Measurements from ENCODE around the gene NAALADL2.
"Not testable (repeated sequence)": the region's sequence is repeated elsewhere in the genome, so short reads cannot be mapped to it uniquely, and the experiment has no call there.

NAALADL2 gene

DNA sequence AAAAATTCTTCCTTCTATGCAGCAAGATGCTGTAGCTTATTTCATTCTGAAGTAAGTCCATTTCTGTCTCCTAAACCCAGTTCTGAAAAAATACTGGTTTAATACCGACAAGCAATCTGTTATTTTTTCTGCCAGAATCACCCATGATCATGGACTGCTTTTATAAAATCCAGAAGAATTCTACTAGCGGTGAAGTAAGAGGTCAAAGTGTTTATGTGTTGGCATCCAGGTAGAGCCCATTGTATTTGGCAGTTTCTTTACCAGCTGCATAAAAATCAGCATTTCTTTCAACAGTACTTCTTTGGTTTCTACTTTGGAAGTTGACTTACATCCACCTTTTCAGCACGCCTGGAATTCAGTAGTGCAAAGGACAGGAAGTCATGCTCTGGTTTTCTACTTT, 484.8 kb downstream of the NAALADL2 start:
- TF ChIP-seq, protein P1, sequence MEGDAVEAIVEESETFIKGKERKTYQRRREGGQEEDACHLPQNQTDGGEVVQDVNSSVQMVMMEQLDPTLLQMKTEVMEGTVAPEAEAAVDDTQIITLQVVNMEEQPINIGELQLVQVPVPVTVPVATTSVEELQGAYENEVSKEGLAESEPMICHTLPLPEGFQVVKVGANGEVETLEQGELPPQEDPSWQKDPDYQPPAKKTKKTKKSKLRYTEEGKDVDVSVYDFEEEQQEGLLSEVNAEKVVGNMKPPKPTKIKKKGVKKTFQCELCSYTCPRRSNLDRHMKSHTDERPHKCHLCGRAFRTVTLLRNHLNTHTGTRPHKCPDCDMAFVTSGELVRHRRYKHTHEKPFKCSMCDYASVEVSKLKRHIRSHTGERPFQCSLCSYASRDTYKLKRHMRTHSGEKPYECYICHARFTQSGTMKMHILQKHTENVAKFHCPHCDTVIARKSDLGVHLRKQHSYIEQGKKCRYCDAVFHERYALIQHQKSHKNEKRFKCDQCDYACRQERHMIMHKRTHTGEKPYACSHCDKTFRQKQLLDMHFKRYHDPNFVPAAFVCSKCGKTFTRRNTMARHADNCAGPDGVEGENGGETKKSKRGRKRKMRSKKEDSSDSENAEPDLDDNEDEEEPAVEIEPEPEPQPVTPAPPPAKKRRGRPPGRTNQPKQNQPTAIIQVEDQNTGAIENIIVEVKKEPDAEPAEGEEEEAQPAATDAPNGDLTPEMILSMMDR (conservative IDR thresholded peaks at IDR 0.05; ENCODE audit: low read depth, low read length), result no peak

DNA sequence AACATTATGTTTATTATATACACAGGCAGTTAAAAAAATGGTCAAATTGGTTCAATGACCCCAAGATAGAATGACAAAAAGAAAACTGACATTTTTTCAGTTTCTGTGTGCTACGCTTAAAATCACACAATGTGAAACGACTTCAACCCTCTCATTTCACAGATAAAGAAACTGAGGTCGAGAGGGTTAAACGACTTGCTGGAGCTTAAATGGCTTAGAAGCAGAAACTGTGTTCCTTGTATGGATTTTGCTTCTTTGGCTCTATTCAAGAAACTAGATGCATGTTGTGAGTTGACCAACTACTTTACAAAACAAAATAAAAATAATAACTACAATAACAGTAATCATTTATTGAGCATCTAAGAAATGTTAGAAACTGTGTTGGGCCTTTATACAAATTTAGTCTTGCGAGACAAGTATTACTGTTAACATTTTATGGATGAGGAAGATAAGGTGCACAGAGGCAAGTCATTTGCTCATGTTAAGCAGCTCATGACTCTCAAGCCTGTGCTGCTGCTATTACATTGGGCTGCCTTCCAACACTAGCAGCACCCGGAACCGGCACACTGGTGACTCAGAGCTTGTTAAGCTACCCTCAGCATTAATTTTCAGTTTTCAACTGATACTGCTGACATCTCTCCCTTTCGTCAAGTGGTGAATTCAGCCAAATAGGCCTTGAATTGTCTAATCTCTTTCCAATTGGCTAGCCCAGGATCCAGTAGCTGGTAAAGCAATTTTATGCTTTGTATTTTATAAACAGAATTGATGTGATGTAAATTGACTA, 487.6 kb downstream of the NAALADL2 start:
- DNase-seq (ENCODE audit: low read depth), result peak; percentile 97
- TF ChIP-seq, protein P1 (conservative IDR thresholded peaks at IDR 0.05; ENCODE audit: low read depth, low read length), result no peak
- H3K4me3 ChIP-seq (ENCODE audit: low read depth, low read length), result no peak overlapping the region

More for the DNA sequence above, 484.8 kb downstream of the NAALADL2 start:
- DNase-seq (ENCODE audit: low read depth), result no peak
- no peak overlapping the region for H3K4me3 ChIP-seq (ENCODE audit: low read depth, low read length)

DNA sequence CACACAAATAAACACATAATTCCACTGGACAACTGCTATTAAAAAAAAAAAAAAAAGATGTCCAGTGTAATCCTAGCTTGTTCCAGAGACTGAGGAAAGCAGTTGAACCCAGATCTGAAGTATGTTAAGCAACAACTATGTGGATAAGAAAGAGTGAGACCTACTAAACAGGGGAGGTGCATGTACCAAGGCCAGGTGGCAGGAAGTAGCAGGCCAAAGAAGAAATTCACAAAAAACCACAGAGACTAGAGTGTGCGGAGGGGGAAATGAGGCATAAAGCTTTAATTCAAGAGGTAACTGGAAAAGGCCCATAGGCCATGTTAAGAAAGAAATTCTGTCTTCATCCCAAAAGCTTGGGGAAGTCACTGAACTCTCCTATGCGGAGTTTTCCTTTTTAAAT, 490.0 kb downstream of the NAALADL2 start:
- DNase-seq (ENCODE audit: low read depth), result no peak
- H3K4me3 ChIP-seq (ENCODE audit: low read depth, low read length), result no peak overlapping the region
- TF ChIP-seq, protein P1 (conservative IDR thresholded peaks at IDR 0.05; ENCODE audit: low read depth, low read length), result no peak

DNA sequence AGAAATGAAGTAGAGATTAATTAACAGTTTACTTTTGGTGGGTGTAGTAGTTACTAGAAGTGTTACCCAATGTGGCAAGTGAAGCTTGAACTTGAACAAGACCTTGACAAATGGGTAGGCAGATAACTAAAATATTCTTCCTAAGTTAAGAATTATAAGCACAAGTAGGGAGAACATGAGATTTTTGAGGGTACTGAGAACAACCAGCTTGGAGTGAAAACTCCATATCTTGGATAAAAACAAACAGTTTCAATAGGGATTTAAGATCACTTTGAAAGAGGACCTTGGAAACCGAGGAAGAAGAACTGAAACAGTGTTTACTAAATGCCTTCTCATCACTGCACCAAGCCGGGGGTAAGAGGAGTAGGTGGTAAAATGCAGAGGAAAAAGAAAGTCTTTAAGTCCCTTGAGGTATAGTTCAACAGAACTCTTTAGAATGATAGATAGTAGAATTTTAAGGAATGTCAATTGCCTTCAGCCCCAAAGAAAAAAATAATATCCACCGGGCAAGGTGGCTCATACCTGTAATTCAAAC, 496.7 kb downstream of the NAALADL2 start:
- no peak overlapping the region for H3K4me3 ChIP-seq (ENCODE audit: low read depth, low read length)
- DNase-seq (ENCODE audit: low read depth), result no peak
- TF ChIP-seq, protein P1 (conservative IDR thresholded peaks at IDR 0.05; ENCODE audit: low read depth, low read length), result no peak

DNA sequence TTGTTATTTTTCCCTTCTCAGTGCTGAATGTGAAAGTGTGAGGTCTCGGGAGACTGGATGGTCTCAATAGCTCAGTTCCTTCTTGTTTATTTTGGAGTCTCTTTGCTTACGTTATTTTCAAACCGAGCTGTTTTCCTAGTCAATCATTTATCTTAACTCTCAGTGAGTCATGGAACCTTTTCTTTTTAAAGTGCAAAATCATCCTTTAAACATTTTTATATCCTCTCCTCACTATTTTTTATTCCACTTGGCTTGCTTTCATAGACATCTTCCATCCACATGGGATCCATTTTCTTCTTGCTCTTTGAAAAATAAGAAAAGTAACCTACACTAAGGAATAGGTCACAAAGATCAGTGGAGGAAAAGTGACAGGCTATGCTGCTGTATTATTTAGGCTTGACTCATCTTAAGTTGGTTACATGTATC, 497.8 kb downstream of the NAALADL2 start:
- TF ChIP-seq, protein P1 (conservative IDR thresholded peaks at IDR 0.05; ENCODE audit: low read depth, low read length), result no peak
- peak; percentile 16 for DNase-seq (ENCODE audit: low read depth)
- no peak overlapping the region for H3K4me3 ChIP-seq (ENCODE audit: low read depth, low read length)

DNA sequence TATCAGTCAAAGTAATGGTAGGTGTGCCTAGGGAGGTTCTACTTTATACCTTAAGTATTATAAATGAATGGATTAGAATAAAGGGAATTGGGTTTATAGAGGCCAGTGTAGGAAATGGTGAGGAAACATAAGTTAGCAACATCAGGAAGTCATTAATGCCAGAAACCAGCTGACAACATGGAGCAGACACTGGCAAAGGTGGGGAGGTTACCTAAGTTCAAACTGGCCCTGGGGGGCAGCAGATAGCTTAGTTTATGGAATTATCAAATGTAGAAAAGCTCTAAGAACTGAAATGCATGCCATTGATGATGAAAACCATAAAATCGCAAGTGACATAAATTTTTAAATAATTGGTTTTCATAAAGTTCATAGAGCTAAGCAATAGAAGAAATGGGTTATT, 498.6 kb downstream of the NAALADL2 start:
- TF ChIP-seq, protein P1 (conservative IDR thresholded peaks at IDR 0.05; ENCODE audit: low read depth, low read length), result no peak
- H3K4me3 ChIP-seq (ENCODE audit: low read depth, low read length), result no peak overlapping the region
- no peak for DNase-seq (ENCODE audit: low read depth)

DNA sequence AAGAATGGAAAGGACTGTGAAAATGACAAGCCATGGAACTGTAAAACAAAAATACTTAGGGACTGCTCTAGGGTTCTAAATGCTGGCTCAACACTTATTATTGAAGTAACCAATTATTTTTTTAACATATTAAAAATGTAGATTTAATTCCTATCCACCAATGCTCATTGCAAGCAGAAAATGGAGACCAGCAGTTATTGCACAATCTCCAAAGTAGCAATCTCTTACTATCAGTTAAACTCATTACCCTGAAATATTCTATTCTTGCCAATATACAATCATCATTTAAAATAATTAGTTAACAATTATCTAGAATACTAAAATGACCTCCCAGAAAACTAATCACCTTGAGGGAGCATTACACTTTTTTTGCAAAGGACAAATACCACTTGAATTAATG, 499.8 kb downstream of the NAALADL2 start:
- TF ChIP-seq, protein P1 (conservative IDR thresholded peaks at IDR 0.05; ENCODE audit: low read depth, low read length), result no peak
- no peak overlapping the region for H3K4me3 ChIP-seq (ENCODE audit: low read depth, low read length)
- no peak for DNase-seq (ENCODE audit: low read depth)

DNA sequence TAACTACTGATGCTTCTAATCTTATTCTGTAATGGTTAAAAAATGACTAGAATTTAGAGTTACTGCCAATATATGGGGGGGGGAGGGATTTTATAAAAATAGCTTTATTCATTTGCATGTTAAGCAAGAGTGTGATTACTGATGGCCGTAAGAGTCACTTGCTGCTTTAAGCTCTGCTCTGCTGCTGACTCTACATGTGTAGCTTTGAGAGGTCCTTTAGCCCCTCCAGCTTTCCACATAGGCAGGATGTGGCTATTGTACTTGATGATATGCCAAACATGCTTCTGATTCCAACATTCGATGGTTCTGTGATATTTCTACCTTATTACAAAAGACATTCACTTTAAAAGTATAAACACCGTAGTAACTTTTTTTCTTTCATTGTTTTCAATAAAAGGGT, 511.3 kb downstream of the NAALADL2 start:
- H3K4me3 ChIP-seq (ENCODE audit: low read depth, low read length), result not testable (repeated sequence)
- DNase-seq (ENCODE audit: low read depth), result peak; percentile 61

DNA sequence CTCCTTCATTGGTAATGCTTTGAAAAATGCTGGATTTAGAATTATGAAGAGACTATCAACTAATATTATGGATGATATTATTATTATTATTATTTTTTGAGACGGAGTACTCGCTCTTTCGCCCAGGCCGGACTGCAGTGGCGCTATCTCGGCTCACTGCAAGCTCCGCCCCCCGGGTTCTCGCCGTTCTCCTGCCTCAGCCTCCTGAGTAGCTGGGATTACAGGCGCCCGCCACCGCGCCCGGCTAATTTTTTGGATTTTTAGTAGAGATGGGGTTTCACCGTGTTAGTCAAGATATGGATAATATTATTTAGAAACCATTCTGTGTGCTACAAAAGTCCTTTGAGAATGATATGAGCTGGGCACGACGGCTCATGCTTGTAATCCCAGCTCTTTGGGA, 512.1 kb downstream of the NAALADL2 start:
- H3K4me3 ChIP-seq (ENCODE audit: low read depth, low read length); DNase-seq (ENCODE audit: low read depth): not testable (repeated sequence)

Measured in choroid plexus epithelial cell (primary cell).